ENCODE measurements around the gene FAM241B.

Gene FAM241B

DNA sequence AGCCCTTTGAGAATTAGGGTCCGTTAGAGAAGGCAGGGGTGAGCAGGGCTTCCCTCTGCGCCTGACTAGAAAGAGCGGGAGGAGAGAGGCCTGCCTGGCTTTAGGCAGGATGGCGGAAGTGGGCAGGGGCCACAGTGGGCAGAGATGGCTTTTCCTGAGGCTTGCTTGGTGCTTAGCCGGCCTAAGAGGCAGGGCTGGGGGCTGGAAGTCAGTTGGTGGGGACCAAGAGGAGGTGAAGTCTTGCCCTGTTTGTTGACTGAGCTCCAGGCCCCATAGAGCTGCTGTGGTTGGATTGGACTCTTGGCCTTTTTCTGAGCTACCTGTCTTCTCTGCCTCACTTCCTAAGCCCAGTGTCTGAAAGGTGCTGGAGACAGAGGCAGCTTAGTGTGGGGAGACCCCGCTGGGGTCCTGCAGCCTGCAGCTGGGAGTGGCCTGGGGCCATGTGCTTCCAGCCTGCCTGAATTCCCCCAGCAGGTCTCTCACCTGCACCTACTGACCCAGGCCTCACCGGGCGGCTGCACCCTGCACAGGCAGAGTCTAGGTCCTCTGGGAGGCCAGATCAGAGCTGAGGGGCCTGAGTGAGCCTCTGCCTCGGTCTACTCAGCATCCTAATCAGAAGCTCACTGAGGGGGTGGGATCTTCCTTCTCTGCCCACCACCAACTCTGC is 4.8 kb downstream of the FAM241B start:
- DNase-seq = no peak

DNA sequence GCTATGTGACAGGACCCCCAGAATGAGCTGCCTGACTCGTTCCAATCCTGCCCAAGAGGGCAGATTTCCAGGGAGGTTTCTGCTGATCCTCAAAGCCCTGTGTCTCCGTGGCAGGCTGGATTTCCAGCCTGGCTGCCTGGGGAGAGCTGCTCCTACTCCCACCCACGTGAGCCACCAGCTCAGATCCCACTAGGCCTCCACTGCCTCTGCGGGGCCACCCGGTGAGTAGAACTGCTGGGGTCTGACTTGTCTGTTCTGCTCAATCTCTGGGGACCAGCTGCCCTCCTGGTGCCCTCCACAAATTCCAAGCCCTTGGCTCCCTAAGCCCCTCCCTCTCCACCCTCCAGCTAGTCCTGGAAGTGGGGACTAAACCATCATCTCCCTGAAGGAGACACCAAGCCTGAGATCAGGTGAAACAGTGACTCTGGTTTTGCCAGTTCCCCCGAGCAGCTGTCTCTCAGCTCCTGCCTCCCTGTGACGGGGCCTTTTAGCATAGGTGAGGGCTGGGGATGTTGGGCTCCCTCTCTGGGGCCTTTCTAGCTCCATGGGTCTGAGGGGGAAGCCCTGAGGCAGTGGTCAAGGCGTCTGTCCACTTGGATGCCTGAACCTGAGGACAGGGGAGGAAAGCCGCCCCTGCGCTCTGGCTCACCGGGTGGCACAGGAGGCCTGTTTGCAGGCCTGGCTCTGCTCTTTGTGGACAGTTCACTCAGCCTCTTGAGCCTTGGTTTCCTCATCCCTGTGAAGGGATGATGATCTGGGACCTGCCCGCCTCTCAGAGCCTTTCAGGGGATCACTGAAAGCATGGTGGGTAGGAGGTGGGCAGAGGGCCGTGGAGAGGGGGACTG is 5.6 kb downstream of the FAM241B start:
- DNase-seq = no peak

DNA sequence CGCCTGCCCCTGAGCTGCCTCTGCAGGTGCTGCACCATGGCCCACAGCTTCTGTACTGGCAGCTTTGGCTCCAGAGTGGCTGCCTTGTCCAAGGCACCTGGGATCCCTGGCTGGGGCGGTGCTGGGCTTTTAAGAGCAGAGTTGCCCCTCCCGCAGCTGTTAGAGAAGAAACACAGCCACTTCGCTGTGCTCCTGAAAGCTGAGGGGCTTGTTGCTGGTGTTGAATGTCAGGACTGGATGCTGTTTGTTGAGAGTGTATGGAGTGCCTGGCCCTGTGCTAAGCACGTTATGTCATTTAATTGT is 6.2 kb downstream of the FAM241B start:
- no peak for DNase-seq

DNA sequence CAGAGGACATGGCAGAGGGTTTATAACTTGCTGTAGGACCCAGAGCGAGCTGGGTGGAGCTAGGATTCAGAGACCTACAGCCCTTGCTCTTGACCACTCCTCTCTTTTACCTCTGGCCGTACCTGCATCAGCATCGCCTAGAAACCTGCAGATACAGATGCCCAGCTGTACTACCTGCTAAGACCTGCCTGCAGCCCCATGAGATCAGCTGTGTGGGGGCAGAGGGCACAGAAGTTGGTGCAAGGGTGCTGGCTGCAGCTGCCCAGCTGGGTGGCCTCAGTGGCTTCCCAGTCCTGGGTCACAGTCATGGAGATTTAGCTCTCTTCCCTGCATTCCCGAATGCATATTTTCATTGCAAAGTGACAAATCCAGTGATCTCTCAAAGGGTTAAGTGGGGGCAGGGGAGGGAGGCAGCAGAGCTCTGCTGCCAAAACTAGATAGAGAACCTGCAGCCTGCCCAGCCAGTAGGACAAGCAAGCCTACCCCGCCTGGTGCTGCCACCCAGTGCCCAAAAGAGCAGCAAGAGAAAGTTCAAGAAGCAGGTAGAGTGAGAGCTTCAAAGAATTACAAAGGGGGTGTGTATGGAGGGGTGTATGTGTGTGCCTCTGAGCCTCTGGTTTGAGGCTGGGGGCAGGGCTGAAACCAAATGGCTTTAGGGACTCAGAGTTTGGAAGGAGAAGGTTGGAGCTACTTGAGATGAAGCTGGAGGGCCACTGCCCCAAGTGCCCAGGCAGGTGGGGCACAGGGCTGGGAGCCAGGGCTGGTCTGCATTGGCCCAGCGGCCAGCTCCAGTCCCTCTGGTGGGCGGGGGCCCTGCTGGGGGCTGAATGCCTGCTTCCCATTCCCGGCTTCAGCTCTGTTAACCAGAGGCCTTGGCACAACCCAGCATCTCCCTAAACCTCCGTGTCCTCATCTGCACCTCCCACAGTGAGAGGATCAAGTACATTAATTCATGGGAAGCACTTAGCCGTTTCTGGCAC is 6.9 kb downstream of the FAM241B start:
- no peak for DNase-seq

GRCh38 chr10:69638642-69639041 is 8.6 kb downstream of the FAM241B start:
- DNase-seq = no peak

DNA sequence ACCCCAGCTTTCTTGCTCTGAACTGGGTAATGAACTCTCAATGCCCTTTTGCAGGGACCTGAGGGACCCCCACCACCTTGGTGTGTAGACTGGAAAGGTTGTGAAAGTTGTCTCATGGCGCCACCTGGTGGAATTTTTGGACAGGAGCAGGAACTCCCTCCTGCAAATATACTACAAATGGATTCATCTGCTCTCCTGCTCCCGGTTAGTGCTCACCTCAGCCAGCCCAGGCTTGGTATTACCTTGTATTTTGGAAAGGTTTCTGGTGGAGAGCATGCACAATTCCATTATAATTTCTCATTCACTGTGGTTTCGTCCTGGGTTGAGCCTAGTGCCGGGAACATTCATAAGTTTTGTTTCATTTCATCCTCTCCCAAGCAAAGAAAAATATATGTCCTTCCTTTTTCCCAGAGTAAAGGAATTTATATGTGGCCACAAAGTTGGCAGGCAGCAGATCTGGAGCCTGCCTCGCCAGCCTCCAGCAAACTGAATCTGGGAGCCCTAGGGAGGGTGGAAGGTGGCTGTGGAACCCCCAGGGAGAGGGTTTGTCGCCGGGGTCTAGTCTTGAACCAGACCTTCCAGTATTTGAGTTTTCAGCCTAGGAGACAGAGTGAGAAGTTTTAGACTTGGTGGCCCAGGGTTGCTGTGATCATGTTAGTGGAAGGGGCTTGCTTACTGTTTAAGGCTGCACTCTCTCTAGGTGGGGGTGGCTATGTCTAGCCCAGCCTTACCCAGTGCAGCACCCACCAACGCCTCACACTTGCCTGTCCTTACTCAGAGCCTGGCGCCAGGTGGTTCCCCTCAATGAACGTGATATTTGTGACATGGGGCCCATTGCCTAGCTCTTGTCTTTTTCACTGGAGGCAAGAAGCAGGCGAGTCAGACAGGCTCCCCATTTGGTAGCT is 9.5 kb downstream of the FAM241B start:
- DNase-seq = peak; percentile 14

GRCh38 chr10:69640196-69640980 is 10.3 kb downstream of the FAM241B start:
- DNase-seq = no peak

GRCh38 chr10:69641261-69641980 is 11.4 kb downstream of the FAM241B start:
- no peak for DNase-seq

- DNase-seq = no peak
Observed at GRCh38 chr10:69642747-69643146, 12.7 kb downstream of the FAM241B start.

DNA sequence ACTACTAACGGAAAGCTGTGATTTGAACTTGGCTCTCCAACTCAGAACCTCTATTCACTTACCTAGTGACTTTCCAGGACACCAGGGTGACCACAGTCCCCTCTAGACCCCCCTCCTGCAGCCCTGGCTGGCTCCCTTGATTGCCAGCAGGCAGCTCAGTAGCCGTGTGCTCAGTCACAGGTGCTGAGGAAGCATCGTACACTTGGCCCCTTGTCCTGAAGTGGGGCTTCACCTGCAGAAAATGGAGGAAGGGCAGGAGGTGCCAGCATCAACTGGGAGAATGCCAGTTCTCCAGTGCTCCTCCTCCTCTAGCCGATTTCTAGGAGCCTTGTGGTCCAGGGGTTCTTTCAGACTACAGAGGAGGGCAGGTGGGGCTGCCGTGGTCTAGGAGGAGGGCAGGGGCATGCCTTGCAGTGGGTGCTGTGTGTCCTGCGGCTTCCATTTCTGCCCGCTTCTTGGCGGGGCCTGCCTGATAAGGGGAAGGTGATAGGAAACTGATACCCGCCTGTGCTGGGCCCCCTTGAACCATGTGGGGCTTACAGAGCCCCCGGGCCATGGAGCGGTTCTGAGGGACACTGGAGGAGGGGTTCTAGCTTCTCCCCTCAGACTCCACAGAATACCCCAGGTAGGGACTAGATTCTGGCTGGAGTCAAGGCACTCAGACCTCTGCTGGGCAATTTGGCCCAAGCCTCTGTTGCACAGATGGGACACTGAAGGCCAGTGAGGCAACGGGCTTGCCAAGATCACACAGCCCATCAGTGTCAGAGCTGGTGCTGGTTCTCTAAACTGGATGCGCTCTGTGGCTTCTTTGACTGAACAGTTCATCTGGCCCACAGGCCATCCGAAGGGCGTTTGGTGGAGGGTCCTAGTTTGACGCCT is 14.0 kb downstream of the FAM241B start:
- no peak for DNase-seq

- peak; percentile 42 for DNase-seq
Observed at GRCh38 chr10:69644658-69645295, 14.7 kb downstream of the FAM241B start.

DNA sequence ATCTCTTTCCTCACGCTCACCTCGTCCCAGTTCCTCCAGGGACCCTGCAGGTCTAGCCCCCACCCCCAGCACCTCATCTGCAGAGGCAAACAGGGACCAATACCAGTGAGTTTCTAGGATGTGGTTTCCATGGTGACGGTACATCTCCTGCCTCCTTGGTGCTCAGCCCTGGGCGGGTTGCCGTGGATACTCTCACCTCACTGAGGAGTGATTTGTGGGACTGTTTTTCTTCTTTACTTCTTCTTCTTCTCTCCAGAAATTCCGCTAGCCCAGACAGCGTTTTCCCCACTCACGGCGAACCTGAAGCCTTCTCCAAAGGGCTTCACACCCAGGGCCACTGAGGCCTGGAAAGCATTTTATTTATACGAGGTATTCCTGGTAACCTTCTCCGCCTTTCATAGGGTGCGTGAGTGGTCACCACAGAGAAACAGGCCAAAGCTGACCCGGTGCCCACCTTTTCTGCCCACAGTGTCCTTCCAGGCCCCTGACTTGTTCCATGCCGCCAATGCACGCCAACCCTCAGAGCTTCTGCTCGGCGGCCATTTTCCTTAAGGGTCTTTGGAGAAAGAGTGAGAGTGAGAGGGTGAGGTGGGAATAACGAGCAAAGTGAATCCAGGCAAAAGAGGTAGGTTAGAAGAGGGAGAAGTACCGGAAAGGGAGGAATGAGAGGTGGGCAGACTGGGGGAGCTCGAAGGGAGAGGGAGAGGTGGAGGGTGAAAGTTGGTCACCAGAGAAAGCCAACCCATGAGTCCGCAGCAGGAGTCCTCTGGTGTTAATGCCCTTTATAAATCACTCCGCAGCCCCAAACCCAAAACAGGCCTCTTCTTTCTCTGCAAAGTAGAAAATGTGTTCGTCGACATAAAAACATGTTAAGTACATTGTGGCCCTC is 15.5 kb downstream of the FAM241B start:
- no peak for DNase-seq

DNA sequence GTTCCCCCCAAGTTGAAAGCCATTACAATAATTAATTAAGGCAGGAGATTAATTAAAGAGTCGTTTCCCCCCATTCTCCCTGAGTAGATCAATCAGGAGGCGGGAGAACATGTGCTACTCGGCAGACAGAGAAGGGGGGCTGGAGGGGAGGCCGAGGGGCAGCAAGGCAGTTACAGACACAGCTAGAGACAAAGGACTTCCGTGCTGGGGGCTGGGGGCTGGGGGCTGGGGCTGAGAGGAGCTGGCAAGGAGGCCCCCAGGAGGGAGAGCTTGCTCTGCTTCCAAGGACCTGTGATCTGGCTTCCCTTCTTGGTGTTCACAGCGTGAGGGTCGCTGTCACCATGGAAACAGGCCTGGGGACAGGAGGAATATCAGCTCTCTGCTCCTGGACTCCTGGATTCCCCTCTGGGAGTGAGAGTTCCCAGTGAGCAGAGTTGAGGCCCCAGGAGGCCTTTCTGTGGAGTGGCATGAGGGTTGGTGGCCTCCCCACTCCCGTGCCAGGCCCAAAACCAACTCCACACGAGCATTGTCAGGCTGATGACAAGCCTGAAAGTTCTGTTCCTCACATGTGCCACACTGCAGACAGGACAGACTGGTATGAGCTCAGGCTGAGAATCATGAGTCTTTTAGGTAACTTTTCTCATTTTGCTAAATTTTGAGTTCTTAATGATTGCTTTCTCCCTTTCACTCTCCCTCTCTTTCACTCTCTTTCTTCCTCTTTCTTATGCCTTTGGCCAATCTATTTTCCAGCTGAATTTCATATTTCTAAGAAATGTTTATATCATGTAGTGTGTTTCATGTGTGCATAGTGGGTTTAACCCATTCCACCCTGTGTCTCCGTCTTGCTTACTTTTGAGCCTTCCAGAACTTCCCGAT is 16.4 kb downstream of the FAM241B start:
- DNase-seq = no peak

- no peak for DNase-seq
Observed at GRCh38 chr10:69647126-69647525, 17.1 kb downstream of the FAM241B start.

GRCh38 chr10:69647819-69648218 is 17.8 kb downstream of the FAM241B start:
- DNase-seq = no peak

DNA sequence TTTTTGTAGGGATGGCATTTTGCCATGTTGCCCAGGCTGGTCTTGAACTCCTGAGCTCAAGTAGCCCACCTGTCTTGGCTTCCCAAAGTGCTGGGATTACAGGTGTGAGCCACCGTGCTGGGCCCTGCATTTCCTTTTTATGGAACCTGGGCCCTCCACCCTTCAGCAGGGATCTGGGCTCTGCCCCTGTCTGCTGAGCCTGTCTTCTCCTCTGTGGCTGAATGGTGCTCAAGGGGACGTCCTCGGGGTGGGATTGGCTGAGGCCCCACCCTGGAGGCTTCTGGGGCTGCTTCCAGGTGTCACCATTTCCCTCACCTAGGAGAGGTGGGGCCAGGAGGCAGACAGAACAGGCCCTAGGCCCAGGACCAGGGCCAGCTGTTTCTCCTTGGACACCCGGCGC is 18.4 kb downstream of the FAM241B start:
- no peak for DNase-seq
